ENCODE measurements around the gene ZNF205. TPM values are rescaled to one million over a fixed set of nuclear protein-coding genes. Genes with fewer than 3 reads are reported as not detected.
A peak's percentile ranks its signal among the peaks of the same experiment; 100 is the strongest.

Gene ZNF205
- total and polyA plus RNA-seq, 4 donors, result 9.2 to 26.4 (median 21.8) TPM

DNA sequence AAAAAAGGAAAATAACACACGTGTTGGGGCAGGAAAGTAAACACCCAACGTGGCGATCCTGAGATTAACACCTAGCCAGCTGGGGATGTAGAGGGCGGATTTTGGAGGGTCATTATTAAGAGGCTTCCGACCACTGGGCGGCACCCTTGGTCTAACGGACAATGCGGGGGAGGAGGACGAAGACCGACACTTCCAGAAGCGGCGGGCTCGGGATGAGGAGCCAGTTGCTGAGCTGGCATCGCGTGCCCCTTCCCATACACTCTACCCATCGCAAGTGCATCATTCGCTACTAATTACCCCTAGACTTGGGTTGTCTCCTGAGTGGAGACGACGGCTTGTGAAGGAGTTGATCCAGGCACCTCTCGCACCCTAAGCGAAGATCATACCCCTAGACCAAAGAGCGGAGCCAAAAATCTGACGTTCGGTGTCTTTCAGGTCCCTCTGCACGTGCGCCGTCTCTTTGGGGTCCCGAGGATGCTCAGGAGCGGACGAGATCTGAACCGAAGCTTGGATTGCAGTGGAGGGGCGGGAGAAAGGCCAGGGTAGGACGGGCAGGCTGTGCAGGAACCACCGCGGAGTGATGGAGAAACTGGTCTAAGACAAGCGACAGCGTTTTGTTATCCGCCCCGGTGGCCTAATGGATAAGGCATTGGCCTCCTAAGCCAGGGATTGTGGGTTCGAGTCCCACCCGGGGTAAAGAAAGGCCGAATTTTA lies 40.0 kb downstream of the ZNF205 start:
- H3K27ac ChIP-seq (ENCODE audit: low read depth, low read length), result peak overlapping the region; percentile 79
- no peaks in the 10 kb centered on the region for H3K36me3 ChIP-seq (ENCODE audit: control insufficient read depth, insufficient read depth, low read length)
- peaks cover 39% of the 10 kb centered on the region for H3K4me1 ChIP-seq (ENCODE audit: control insufficient read depth, insufficient read depth, low read length)
- H3K9me3 ChIP-seq (ENCODE audit: control insufficient read depth, insufficient read depth, low read length), result no peaks in the 10 kb centered on the region
- peaks cover 4% of the 10 kb centered on the region for H3K27me3 ChIP-seq (ENCODE audit: control insufficient read depth, insufficient read depth, low read length)
- 0% methylated on average over 35 of the region's 42 CpGs for WGBS (ENCODE audit: insufficient coverage)
- H3K4me3 ChIP-seq (ENCODE audit: low read depth, low read length), result peak overlapping the region; percentile 53
- DNase-seq (ENCODE audit: low read depth in 4 of 6, low spot score in 6 of 6), result peak in 5 of 6 donors; percentile 81 to 97 (median 87)

DNA sequence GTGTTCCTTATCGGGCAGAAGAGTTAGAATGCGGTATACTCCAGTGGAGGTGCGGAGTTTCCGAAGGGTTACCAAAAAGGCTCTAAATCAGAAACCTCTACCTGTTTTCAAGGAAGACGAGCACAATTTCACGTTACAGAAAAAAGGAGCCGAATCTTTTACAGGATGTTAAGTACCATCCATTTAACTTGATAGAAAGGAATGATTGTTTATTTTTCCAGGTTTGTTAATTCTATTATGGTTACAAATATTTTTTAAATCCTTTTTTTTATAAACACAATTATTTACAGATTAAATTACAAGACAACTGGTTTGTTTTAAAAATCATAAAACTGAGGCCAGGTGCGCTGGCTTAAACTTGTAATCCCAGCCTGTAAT lies 40.6 kb downstream of the ZNF205 start:
- no peak for DNase-seq (ENCODE audit: low read depth in 4 of 6, low spot score in 6 of 6)
- peaks cover 9% of the 10 kb centered on the region for H3K27me3 ChIP-seq (ENCODE audit: control insufficient read depth, insufficient read depth, low read length)
- H3K36me3 ChIP-seq (ENCODE audit: control insufficient read depth, insufficient read depth, low read length), result no peaks in the 10 kb centered on the region
- peaks cover 44% of the 10 kb centered on the region for H3K4me1 ChIP-seq (ENCODE audit: control insufficient read depth, insufficient read depth, low read length)
- 0% methylated on average over 1 of the region's 8 CpGs for WGBS (ENCODE audit: insufficient coverage)
- H3K27ac ChIP-seq (ENCODE audit: low read depth, low read length), result no peak overlapping the region
- no peaks in the 10 kb centered on the region for H3K9me3 ChIP-seq (ENCODE audit: control insufficient read depth, insufficient read depth, low read length)
- H3K4me3 ChIP-seq (ENCODE audit: low read depth, low read length), result peak overlapping the region; percentile 53

DNA sequence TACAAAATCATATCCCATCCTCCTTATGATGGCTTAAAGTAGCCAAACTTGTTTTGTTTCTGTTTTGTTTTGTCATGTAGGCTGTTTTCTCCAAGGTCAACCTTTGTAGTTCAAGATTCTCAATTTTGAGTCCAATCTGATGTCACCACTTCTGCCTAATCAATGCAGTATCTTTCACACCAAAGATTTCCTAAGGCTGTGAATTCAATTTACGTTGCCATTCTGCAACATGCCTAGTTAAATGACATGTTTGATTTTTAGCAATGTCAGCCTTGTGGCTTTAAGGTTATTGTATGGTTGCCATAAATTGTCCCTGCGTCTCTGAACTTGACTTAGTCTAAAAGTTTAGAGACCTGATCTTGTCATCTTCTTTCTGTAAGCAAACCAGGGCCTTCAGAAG lies 42.8 kb downstream of the ZNF205 start:
- 88% methylated on average over 1 of the region's 2 CpGs for WGBS (ENCODE audit: insufficient coverage)
- Histone ChIP-seq H3K36me3 (ENCODE audit: control insufficient read depth, insufficient read depth, low read length) (no peaks in the 10 kb centered on the region), H3K27ac (ENCODE audit: low read depth, low read length) (no peak overlapping the region), H3K9me3 (ENCODE audit: control insufficient read depth, insufficient read depth, low read length) (no peaks in the 10 kb centered on the region), H3K4me3 (ENCODE audit: low read depth, low read length) (no peak overlapping the region), H3K27me3 (ENCODE audit: control insufficient read depth, insufficient read depth, low read length) (peaks cover 25% of the 10 kb centered on the region), H3K4me1 (ENCODE audit: control insufficient read depth, insufficient read depth, low read length) (peaks cover 51% of the 10 kb centered on the region)
- no peak for DNase-seq (ENCODE audit: low read depth in 4 of 6, low spot score in 6 of 6)

DNA sequence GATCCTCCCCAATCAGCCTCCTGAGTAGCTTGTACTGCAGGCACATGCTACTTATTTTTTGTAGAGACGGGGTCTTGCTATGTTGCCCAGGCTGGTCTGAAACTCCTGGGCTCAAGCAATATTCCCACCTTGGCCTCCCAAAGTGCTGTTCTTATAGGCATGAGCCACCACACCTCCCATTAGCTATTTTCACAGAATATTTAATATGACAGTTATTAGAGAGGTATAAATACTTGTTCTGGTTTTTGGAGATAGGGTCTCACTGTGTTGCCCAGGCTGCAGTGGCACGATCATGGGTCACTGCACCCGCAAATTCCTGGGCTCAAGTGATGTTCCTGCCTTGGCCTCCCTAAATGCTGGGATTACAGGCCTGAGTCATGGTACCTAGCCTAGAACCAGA lies 43.6 kb downstream of the ZNF205 start:
- 94% methylated on average over 2 of the region's 3 CpGs for WGBS (ENCODE audit: insufficient coverage)

DNA sequence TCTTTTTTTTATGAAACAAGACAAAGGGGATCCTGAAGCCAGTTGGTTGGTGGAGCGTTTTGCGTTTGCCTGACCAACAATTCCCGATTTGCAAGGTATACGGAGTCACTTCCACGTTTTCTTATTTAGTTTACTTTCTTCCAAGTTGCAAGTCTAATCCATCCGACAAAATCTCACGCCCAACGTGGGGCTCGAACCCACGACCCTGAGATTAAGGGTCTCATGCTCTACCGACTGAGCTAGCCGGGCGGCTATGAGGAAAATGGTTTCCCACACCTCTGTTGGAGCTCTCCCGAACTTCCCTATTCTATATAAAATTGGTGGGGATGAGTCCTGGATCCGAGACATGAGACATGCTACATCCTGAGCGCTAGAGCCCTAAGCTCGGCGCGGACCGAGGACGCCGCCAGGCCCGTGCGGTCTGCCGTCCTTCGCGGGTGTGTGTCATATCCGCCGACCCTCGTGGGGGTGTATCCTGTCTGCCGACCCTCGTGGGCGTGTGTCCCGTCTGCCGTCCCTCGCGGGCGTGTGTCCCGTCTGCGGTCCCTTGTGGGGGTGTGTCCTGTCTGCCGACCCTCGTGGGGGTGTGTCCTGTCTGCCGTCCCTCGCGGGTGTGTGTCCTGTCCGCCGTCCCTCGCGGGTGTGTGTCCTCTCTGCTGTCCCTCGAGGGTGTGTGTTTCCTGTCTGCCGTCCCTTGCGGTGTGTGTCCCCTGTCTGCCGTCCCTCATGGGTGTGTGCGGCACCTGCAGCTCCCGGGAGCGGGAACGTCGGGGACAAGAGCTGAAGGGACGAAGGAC lies 45.0 kb downstream of the ZNF205 start:
- Histone ChIP-seq H3K27ac (ENCODE audit: low read depth, low read length) (no peak overlapping the region), H3K4me3 (ENCODE audit: low read depth, low read length) (peak overlapping the region; percentile 60), H3K36me3 (ENCODE audit: control insufficient read depth, insufficient read depth, low read length) (no peaks in the 10 kb centered on the region), H3K9me3 (ENCODE audit: control insufficient read depth, insufficient read depth, low read length) (no peaks in the 10 kb centered on the region), H3K4me1 (ENCODE audit: control insufficient read depth, insufficient read depth, low read length) (peaks cover 33% of the 10 kb centered on the region), H3K27me3 (ENCODE audit: control insufficient read depth, insufficient read depth, low read length) (peaks cover 38% of the 10 kb centered on the region)
- DNase-seq (ENCODE audit: low read depth in 4 of 6, low spot score in 6 of 6), result peak in 2 of 6 donors; percentile 75 to 87
- under 1% methylated on average over 54 of the region's 59 CpGs for WGBS (ENCODE audit: insufficient coverage)

More for the DNA sequence above, 43.6 kb downstream of the ZNF205 start:
- peaks cover 48% of the 10 kb centered on the region for H3K4me1 ChIP-seq (ENCODE audit: control insufficient read depth, insufficient read depth, low read length)
- no peak overlapping the region for H3K4me3 ChIP-seq (ENCODE audit: low read depth, low read length)
- H3K27ac ChIP-seq (ENCODE audit: low read depth, low read length), result no peak overlapping the region
- H3K27me3 ChIP-seq (ENCODE audit: control insufficient read depth, insufficient read depth, low read length), result peaks cover 29% of the 10 kb centered on the region
- no peak for DNase-seq (ENCODE audit: low read depth in 4 of 6, low spot score in 6 of 6)
- no peaks in the 10 kb centered on the region for H3K36me3 ChIP-seq (ENCODE audit: control insufficient read depth, insufficient read depth, low read length)
- no peaks in the 10 kb centered on the region for H3K9me3 ChIP-seq (ENCODE audit: control insufficient read depth, insufficient read depth, low read length)

DNA sequence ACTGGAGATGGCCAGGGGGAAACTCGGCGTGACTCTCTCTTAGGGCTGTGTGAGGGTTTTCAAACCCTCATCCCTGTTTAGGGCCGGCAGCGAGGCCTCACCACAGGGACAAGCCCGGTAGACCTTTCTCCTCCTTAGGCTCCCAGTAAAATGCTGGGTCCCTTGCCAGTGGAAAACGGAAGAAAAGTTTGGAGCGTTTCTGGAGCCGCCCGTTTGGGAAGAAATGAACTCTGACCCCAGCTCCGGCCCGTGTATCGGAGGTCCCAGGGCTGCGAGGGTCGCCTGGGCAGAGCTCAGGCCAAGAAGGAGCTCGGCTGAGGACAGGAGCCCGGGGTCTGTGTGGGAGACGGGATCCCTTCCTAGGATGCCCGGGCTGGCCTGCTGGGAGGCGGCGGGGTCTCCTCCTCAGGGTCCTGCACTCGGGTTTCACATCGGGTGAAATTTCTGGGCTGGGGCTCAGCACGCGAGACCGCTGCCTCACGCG lies 45.7 kb downstream of the ZNF205 start:
- peak in 1 of 6 donors; percentile 29 for DNase-seq (ENCODE audit: low read depth in 4 of 6, low spot score in 6 of 6)
- H3K36me3 ChIP-seq (ENCODE audit: control insufficient read depth, insufficient read depth, low read length), result no peaks in the 10 kb centered on the region
- peak overlapping the region; percentile 21 for H3K27ac ChIP-seq (ENCODE audit: low read depth, low read length)
- H3K27me3 ChIP-seq (ENCODE audit: control insufficient read depth, insufficient read depth, low read length), result peaks cover 38% of the 10 kb centered on the region
- H3K9me3 ChIP-seq (ENCODE audit: control insufficient read depth, insufficient read depth, low read length), result no peaks in the 10 kb centered on the region
- under 1% methylated on average over 27 of the region's 27 CpGs for WGBS (ENCODE audit: insufficient coverage)
- peak overlapping the region; percentile 60 for H3K4me3 ChIP-seq (ENCODE audit: low read depth, low read length)
- peaks cover 31% of the 10 kb centered on the region for H3K4me1 ChIP-seq (ENCODE audit: control insufficient read depth, insufficient read depth, low read length)

DNA sequence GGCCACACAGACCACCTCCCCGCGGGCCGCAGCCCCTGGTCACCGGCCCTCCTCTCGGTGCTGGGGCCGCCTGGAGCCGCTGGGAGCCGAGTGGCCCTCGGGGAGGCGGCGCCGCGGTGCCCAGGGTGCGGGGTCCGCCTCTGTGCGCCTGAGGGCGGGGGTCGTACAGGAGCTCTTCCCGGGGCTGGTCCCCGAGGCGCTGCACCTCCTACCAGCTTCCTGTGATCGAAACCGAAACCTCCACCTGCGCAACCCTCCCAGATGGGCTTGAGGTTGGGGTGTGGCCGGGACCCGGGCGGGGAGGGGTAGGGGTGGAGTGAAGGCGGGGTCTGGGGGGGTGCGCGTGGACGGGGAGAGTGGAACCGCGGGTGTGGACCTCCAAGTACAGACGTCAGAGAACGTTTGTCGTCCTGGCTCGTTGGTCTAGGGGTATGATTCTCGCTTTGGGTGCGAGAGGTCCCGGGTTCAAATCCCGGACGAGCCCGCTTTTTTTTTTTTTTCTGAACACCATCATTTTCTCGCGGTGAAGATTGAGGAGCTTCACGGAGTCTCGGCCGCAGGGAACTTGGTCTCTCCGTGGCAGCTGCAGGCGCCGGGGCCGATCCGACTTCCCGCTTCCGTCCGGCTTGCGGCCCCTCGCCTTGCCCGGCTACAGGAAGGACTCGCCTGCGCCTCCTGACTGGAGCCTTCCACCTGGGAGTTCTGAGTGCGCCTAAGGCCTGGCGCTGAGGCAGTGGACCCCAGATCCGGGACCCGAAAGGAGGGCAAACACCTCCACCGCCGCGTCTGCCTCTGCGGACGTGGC lies 46.3 kb downstream of the ZNF205 start:
- H3K27ac ChIP-seq (ENCODE audit: low read depth, low read length), result peak overlapping the region; percentile 76
- H3K9me3 ChIP-seq (ENCODE audit: control insufficient read depth, insufficient read depth, low read length), result no peaks in the 10 kb centered on the region
- 1% methylated on average over 70 of the region's 70 CpGs for WGBS (ENCODE audit: insufficient coverage)
- H3K27me3 ChIP-seq (ENCODE audit: control insufficient read depth, insufficient read depth, low read length), result peaks cover 41% of the 10 kb centered on the region
- H3K4me3 ChIP-seq (ENCODE audit: low read depth, low read length), result peak overlapping the region; percentile 60
- peaks cover 31% of the 10 kb centered on the region for H3K4me1 ChIP-seq (ENCODE audit: control insufficient read depth, insufficient read depth, low read length)
- DNase-seq (ENCODE audit: low read depth in 4 of 6, low spot score in 6 of 6), result peak in 2 of 6 donors; percentile 47 to 70
- no peaks in the 10 kb centered on the region for H3K36me3 ChIP-seq (ENCODE audit: control insufficient read depth, insufficient read depth, low read length)

DNA sequence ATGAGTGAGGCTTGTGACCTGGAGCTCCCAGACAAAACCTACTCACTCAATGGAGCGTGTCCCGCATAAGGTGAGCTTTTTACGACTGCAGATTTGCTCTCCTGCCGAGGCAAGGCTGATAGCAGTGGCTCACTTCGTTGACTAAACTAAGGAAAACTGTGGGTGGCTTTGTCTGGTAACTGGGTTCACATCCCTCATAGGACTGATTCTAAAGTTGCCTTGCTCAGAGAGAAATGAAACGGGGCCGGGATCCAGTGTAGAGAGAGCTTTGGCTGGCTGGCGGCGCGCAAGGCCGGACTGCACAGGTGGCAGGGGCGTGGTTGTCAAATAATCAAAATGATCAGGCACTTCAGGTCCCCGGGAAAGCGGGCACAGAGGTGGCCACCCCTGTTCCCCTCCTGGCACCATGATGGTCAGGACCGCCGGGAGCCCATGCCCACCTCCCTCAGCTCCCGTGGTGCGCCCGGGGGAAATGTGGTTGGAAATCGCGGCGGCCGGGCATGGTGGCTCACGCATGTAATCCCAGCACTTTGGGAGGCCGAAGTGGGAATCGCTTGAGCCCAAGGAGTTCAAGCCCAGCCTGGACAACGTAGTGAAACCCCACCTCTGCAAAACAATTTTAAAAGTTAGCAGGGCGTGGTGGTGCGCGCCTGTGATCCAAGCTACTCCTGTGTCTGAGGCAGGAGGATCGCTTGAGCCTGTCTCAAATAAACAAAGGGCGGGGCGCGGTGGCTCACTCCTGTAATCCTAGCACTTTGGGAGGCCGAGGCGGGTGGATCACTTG lies 49.0 kb downstream of the ZNF205 start:
- DNase-seq (ENCODE audit: low read depth in 4 of 6, low spot score in 6 of 6), result no peak
- Histone ChIP-seq H3K36me3 (ENCODE audit: control insufficient read depth, insufficient read depth, low read length) (no peaks in the 10 kb centered on the region), H3K27me3 (ENCODE audit: control insufficient read depth, insufficient read depth, low read length) (peaks cover 45% of the 10 kb centered on the region), H3K4me3 (ENCODE audit: low read depth, low read length) (no peak overlapping the region), H3K4me1 (ENCODE audit: control insufficient read depth, insufficient read depth, low read length) (peaks cover 36% of the 10 kb centered on the region), H3K9me3 (ENCODE audit: control insufficient read depth, insufficient read depth, low read length) (no peaks in the 10 kb centered on the region), H3K27ac (ENCODE audit: low read depth, low read length) (no peak overlapping the region)
- WGBS (ENCODE audit: insufficient coverage), result 79% methylated on average over 34 of the region's 36 CpGs

All from spinal cord (tissue), 10 donors.